Activated CD8-positive, alpha-beta memory T cell treated with anti-CD3 and anti-CD28 coated beads, Interleukin-2, amount 50 U/mL, for 24 hours (primary cell): ENCODE results near the gene RAB6A.
"Not testable (repeated sequence)": the region's sequence is repeated elsewhere in the genome, so short reads cannot be mapped to it uniquely, and the experiment has no call there.

Experiments used
- DNase-seq: peaks from one replicate; pipeline ENCODE4 v3.0.0-alpha.2; 2020; ENCODE audit errors: extremely low read depth

The RAB6A gene

DNA sequence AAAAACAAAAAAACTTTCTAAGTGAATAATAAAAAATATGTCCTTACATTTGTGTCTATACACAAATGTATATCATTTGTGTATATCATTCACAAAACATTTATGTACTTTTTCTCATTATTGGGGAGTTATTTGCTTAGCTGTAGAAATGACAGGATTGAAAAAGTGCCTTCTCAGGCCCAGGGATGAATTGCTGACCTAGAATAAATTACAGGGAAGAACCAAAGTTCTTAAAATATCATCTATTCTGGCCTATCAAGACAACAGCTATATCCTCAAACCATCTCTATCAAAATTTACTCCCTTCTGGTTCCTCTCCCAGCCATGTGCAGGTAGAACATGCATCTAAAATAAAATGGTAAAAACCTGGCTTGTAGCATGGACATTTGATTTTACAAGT is 1.9 kb upstream of the RAB6A start:
- DNase-seq: no peak

DNA sequence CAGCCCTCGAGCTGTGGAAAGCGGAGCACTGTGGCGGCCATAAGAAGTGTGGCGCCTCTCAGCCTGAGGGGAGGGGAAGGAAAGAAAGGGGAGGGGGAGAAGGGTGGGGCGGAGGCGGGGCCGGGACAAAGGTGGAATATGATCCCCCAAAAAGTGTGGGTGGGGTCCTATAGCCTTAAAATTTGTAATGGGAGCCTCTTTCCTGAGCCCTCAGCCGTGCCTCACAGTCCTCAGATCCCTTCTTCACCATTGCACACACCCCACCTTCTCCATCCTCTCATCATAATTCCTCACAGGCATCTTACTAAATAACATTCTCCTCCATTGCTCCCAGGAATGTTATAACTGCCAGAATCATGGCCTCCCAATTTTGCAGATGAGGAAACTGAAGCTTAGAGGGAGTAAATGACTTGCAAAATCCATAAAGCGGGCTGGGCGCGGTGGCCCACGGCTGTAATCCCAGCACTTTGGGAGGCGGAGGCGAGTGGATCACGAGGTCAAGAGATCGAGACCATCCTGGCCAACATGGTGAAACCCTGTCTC is 600 bp upstream of the RAB6A start:
- DNase-seq: no peak

DNA sequence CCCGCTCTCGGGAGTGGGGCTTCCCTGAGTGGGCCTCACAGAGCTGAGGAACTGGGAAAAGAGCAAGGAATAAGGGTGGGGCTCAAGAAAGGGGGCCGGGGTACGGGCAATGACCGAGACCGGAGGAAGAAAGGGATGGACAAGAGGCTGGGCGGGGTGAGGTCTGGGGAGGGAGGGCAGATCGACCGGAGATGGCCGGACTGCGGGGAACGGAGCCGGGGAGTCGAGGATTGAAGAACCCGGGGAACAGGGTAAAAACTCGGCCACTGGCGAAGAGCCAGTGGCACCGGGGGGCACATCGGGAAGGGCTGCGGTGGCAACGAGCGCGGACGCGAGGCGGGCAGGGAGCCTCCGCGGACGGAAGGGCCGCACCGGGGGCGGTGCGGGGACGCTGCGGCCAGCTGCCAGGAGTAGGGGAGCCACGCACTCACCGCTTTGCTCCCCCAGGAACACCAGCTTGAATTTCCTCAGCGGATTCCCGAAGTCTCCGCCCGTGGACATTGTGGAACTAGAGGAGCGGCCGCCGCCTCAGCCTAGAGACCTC is 667 bp downstream of the RAB6A start:
- DNase-seq: no peak

DNA sequence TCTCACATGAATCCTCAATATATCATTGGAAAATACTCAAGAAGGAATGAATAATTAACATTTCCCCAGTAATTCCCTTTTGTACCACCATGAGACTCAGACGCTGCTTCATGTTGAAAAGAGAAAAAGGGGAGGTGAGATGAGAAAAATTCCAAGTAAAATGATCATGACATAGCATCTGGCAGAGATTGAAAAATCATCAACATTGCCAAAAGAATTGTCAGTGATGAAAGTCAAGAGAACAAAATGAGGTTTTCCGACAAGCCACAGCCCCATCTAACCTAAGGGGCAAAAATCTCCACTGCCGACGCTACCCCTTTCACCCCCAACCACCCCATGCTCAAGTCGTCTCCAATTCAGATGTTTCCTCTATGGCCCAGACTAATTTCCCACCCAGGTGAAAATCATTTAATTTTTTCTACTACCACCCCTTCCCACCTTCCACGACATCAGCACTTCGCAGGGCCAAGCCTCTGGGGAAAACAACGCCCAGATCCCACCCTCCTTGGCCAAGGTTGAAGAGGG is 1.2 kb downstream of the RAB6A start:
- no peak for DNase-seq

DNA sequence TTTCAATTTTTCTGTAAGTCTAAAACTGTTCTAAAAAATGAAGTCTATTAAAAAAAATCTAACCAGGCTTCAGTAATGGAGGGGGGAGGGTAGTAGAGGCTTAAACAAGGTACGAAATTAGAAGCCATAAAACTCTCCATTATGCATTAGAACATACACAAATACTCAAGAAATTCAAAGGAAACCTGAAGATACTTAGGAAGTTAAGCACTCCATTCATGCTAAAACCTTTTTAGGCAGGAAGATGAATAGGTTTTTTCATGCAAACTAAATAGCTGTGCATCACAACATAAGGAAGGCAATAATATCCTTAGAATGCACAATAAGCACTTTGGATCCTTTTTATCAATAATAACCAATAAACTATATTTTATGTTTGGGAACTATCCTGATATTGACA is 2.4 kb downstream of the RAB6A start:
- no peak for DNase-seq

DNA sequence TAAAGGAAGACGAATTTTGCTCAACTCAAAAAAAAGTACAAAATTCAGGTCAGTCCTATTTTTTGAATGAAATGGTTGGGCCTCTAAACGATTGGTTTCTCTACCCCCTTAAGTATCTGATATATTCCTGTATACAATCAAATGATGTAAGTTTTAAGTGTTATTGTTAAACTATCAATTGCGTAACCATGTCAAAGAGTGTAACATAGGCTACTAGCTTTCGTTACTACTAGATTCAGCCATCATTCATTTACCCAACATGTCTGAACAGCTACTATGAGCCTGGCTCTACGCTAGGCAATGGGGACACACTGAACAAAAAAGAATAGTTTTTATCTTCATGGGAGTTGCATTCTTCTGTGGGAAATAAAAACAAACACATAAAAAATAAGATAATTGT is 3.3 kb downstream of the RAB6A start:
- no peak for DNase-seq

DNA sequence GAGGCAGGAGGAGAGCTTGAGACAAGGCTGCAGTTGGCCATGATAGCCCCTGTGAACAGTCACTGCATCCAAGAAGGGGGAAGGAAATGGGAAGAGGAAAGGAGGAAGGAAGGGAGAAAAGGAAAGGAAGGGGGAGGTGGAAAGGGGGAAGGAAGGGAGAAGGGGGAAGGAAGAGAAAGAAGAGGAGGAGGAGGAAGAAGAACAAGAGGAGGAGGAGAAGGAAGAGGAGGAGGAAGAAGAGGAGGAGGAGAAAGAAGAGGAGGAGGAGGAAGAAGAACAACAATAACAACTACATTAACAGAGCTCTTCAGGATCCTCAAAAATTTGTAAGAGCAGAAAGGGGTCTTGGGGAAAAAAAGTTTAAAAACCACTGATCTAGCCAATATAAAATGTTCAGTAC is 5.2 kb downstream of the RAB6A start:
- no peak for DNase-seq

DNA sequence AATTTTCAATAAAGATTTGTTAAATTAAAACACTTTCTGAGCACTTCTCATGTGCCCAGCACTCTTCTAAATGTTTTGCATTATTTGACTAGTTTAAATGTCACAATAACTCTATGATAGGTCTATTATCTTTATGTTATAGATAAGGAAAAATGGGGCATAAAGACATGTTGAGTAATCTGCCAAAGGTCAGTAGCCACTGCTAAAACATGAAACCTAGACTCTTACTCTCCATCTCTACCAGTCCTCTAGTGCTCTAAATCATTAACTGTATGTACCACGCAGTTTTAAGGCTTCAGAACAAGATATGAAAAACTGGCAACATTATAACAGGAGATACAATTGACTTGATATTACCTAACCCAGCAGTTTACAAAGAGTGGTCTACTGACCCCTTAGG is 6.9 kb downstream of the RAB6A start:
- no peak for DNase-seq

DNA sequence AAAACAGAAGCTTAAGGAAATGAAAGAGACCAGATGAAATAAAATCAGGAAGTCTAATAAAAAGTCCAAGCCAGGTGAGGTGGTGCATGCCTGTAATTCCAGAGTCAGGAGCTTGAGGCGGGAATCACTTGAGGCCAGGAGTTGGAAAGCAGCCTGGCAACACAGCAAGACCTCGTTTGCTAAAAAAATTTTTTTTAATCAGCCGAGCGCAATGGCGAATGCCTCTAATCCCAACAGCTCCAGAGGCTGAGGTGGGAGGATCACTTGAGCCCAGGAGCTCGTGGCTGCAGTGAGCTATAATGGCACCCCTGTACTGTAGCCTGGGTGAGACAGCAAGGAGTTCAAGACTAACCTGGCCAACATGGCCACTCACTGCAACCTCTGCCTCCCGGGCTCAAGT is 8.0 kb downstream of the RAB6A start:
- DNase-seq: no peak

DNA sequence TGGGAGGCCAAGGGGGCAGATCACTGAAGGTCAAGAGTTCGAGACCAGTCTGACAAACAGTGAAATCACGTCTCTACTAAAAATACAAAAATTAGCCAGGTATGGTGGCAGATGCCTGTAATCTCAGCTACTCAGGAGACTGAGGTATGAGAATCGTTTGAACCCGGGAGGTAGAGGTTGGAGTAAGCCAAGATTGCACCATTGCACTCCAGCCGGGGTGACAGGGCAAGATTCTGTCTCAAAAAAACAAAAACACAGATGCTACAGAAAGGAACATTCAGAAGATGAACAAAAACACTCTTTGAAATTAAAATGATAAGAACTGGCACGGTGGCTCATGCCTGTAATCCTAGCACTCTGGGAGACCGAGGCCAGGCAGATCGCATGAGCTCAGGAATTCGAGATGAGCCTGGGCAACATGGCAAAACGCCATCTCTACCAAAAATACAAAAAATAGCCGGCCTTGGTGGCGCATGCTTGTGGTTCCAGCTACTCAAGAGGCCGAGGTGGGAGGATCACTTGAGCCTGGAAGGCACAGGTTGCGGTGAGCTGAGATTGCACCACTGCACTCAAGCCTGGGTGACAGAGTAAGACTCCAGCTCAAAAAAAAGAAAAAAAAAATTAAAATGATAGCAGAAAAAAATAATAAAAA is 8.5 kb downstream of the RAB6A start:
- no peak for DNase-seq

DNA sequence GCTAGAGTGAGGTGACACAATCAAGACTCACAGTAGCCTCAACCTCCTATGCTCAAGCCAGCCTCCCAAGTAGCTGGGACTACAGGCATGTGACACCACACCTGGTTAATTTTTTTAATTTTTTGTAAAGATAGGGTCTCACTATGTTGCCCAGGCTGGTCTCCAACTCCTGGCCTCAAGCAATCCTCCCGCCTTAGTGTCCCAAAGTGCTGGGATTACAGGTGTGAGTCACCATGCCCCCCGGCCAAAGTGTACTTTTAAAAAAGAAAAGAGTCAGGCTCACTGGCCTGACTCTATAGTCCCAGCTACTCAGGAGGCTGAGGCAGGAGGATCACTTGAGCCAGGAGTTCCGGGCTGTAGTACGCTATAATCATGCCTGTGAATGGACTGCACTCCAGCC is 10.0 kb downstream of the RAB6A start:
- DNase-seq: not testable (repeated sequence)

DNA sequence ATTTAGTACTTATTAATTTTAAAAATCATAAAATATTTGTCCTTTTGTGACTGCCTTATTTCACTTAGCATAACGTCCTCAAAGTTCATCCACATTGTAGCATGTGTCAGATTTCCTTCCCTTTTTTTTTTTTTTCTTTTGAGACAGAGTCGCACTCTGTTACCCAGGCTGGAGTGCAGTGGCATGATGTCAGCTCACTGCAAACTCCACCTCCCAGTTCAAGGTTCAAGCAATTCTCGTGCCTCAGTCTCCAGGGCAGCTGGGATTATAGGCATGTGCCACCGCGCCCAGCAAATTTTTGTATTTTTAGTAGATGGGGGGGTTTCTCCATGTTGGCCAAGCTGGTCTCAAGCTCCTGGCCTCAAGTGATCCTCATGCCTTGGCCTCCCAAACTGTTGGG is 10.6 kb downstream of the RAB6A start:
- DNase-seq: no peak

DNA sequence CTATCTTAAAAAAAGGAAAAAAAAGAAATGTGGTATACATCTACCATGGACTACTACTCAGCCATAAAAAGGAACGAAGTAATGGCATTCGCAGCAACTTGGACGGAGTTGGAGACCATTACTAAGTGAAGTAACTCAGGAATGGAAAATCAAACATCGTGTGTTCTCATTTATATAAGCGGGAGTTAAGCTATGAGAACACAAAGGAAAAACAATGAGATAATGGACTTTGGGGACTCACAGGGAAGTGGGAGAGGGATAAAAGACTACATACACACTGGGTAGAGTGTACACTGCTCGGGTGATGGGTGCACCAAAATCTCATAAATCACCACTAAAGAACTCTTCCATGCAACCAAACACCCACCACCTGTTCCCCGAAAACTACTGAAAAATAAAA is 11.8 kb downstream of the RAB6A start:
- DNase-seq: no peak

DNA sequence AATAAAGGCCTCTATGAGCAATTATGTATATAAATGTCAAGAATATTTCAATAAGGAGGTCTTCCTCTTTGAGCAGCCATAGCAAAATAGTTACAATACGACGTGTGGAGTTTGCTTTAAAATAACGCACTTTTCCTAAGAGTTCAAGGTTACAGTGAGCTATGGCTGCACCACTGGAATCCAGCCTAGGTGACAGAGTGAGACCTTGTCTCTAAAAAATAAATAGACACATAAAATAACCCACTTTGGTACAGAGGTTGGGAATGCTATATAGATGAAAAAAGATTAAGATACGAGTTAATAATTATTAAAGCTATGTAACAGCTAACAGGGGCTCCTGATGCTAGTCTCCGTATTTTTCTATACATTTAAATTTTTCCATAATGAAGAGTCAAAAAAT is 12.6 kb downstream of the RAB6A start:
- DNase-seq: no peak

DNA sequence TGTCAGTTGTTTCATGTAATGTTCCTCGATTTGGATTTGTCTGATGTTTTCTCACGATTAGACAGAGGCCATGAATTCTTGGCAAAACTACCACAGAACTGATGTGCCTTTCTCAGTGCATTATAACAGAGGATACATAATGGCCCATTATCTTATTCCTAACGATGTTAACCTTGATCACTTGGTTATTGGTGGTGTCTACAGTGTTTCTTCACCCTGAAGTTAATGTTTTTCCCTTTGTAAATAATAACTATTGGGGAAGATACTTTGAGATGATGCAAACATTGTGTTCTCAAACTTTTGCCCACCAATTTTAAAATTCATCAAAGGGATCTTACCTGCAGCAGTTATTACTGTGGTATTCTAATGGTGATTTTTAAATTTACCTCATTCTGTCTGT is 13.1 kb downstream of the RAB6A start:
- no peak for DNase-seq

DNA sequence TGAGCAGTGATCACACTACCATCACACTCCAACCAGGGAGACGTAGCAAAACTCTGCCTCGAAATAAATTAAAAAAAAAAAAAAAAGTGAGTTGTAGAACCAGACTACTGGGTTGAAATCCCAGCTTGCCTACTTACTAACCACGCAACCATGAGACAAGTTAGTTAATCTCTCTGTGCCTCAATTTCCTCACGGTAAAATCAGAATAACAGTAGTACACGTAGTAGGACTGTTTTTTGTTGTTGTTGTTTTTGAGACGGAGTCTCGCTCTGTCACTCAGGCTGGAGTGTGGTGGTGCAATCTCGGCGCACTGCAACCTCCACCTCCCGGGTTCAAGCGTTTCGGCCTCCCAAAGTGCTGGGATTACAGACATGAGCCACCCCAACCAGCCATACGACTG is 14.2 kb downstream of the RAB6A start:
- no peak for DNase-seq

DNA sequence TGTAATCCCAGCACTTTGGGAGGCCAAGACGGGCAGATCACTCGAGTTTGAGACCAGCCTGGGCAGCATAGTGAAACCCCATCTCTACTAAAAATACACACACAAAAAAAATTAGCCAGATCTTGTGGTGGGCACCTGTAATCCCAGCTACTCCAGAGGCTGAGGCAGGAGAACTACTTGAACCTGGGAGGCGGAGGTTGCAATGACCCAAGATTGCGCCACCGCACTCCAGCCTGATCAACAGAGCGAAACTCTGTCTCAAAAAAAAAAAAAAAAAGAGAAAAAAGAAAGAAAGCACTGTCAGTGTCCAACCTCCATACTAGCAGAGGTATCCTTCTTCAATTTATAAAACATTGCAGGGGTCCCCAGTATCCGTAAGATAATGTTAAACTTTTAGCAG is 17.8 kb downstream of the RAB6A start:
- DNase-seq: no peak

DNA sequence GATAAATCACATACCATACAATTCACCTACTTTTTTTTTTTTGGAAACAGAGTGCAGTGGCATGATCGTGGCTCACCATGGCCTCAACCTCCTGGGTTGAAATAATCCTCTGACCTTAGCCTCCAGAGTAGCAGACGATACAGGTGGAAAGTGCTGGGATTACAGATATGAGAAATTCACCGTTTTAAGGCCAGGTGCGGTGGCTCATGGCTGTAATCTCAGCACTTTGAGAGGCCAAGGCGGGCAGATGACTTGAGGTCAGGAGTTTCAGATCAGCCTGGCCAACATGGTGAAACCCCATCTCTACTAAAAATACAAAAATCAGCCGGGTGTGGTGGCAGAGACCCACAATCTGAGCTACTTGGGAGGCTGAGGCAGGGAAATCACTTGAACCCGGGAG is 24.9 kb downstream of the RAB6A start:
- not testable (repeated sequence) for DNase-seq

DNA sequence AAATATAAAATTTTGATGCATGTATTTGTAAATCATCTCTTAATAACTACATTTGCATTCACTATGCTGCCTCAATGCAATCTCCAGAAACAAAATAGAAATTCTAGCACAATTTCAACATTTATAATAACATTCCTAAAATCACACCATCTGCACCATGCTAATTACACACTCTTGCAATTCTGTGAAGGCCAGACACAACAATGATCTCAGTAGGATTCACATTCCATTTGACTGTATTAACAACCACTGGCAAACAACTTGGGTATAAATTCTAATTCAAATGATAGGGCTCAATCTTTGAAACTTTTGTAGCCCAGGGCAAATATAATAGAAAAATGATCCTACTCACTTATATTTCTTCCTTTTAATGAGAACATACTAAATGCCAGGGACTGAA is 25.9 kb downstream of the RAB6A start:
- DNase-seq: no peak

DNA sequence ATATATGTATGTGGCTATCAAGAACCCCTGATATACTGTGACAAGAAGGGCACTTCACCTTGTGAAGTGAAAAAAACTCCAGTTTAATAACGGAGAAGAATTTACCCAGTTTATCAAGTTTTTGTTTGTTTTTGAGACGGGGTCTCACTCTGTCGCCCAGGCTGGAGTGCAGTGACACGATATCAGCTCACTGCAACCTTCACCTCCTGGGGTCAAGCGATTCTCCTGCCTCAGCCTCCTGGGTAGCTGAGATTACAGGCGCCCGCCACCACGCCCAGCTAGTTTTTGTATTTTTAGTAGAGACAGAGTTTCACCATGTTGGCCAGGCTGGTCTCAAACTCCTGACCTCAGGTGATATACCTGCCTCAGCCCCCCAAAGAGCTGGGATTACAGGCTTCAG is 26.9 kb downstream of the RAB6A start:
- not testable (repeated sequence) for DNase-seq

DNA sequence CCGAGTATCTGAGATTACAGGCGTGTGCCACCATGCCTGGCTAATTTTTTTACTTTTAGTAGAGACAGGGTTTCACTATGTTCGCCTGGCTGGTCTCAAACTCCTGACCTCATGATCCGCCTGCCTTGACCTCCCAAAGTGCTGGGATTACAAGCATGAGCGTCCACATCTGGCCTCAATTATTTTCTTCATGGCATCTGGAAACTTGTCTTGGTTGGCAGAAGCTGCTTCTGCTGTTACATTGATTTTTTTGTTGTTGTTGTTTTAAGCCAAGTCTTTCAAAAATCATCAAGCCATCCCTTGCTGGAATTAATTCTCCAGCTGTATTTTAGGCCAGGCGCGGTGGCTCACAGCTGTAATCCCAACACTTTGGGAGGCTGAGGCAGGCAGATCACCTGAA is 27.9 kb downstream of the RAB6A start:
- DNase-seq: not testable (repeated sequence)

DNA sequence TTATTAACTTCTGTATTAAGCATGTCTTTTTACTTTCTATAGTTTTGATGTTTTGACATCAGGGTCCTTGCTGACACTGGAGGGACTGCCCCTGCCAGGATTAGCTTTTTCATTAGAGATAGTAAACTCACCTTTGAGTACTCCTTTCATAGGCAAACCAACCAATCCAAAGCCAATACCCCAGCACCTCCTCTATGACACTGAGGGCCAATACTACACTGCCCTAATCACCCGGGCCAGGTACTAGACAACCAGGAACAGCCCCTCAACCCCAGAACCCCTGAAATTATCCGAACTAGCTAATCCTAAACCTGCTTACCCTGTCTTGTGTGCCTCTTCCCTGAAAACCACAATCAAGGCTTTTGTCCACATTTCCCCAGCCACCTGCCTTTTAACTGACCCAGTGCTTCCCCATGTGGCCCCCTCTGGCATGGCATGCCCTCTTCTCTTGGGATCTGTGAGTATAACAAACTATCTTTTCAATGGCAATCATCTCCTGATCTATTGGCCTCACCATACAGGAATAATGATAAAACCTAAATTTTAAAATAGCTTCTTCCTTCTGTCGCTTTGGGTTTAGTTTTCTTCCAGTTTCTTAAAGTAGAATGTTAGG is 31.2 kb downstream of the RAB6A start:
- DNase-seq: no peak

DNA sequence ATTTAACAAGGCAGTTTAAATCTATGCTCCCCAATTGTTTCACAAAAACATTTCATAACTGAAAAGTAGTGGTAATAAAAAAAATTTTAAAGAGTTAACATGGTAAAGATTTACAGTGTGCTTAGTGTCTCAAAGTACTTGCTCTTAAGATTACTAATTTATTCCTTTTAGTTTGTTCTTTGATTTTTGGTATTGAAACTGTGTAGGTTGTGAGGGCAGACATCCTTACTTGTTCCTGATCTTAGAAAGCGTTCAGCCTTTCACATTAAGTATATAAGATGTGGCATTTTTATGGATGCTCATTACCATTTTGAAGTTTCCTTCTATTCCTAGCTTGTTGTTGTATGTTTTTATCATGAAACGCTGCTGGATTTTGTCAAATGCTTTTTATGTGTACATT is 32.9 kb downstream of the RAB6A start:
- no peak for DNase-seq
